ENCODE data around the gene GATB.

GATB gene

DNA sequence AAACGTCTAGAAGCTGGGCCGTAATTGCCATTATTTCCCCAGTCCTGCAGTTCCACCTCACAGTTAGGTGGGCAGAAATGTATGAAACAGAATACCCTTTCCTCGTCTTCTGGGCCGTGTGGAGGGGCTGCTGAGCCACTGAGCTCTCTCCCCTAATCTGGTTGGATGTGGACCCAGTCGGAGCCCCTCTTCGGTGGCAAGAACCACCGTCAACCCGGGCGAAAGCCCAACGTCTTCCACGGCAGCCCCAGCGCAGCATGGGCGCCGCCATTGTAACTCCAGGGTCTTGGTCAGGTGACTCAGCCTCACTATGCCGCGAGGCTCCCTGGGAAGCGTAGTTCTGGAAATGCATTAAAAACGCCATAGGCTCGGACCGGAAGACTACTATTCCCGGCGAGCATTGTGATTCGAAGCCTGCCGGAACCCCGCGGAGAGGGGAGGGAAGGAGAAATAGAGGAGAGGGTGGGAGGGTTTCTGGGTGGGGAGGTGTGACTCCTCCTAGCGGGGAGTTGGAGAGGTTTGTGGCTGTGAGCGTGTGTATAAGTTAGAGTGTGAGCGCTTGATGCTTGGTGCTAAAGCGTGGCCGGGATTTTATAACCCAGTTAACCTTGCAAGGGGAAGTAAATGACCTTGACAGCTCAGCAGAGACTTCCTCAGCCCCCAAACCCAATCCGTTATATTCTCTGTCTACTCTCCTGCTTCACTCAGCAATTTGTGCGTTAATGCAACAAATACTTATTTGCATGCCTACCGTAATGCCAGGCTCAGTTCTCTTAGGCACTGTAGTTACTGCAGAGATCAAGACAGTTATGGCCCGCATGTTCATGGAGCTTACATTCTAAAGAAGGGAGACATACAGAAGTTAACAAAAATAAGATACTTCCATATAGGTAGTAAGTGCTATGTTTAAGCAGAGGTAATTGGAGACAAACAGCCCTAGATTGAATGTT lies at the start of gene GATB:
TSS of gene GATB (minus strand) at position 296 of the 950 bp plus-strand sequence. CDS start at position 271, 25 bp downstream.
- CTCF ChIA-PET, result interaction anchor here (0.7 to 1.0 kb wide), 2 partner anchors 41 to 66 kb away, joined by 3 read pairs; no protein-coding TSS in a partner anchor
- peaks cover 0 to 12% of the 10 kb centered on the region in 2 experiments; a peak in 1 of 3 replicates for H3K36me3 ChIP-seq (ENCODE audit: control insufficient read depth in 2 of 2, insufficient read depth in 1 of 2, low read length in 2 of 2)
- no peaks in the 10 kb centered on the region for H3K9me3 ChIP-seq (ENCODE audit: control insufficient read depth, insufficient read depth, low read depth, low read length)
- no peaks in the 10 kb centered on the region for H3K4me1 ChIP-seq (ENCODE audit: control insufficient read depth, insufficient read depth, low read length)
- no peak within 1 kb of the TSS for H3K27ac ChIP-seq (ENCODE audit: extremely low read depth, low read depth, low read length)
- H3K4me3 ChIP-seq (ENCODE audit: low read depth, low read length), result peak within 1 kb of the TSS; percentile 80
- POLR2A ChIA-PET, result no interaction called here
- TF ChIP-seq ZFP37 (tag by site-specific recombination; IDR thresholded peaks at IDR 0.05) (0 out of 2 replicates have a peak, but pooled peaks have one; percentile 21), ZNF76 (tag by site-specific recombination; IDR thresholded peaks at IDR 0.05; ENCODE audit: borderline replicate concordance, low read depth) (peak; percentile 97), ZNF639 (tag by site-specific recombination; IDR thresholded peaks at IDR 0.05) (peak; percentile 84; the same call in 1 of the 2 replicates), ZFP3 (tag by site-specific recombination; IDR thresholded peaks at IDR 0.05; ENCODE audit: low read depth) (no peak), ZNF133 (tag by site-specific recombination; IDR thresholded peaks at IDR 0.05) (no peak), WT1 (tag by site-specific recombination; IDR thresholded peaks at IDR 0.05) (0 out of 2 replicates have a peak, but pooled peaks have one; percentile 20), GLIS1 (tag by site-specific recombination; IDR thresholded peaks at IDR 0.05) (peak; percentile 62), CTCF (tag by site-specific recombination; IDR thresholded peaks at IDR 0.05) (0 out of 2 replicates have a peak, but pooled peaks have one; percentile 54), ZIC2 (tag by site-specific recombination; IDR thresholded peaks at IDR 0.05) (peak; percentile 71), ZNF24 (tag by site-specific recombination; IDR thresholded peaks at IDR 0.05) (peak; percentile 94), ZNF580 (tag by site-specific recombination; IDR thresholded peaks at IDR 0.05) (peak; percentile 52; the same call in 1 of the 2 replicates), ZNF701 (tag by site-specific recombination; IDR thresholded peaks at IDR 0.05) (no peak), ZNF501 (tag by site-specific recombination; IDR thresholded peaks at IDR 0.05) (0 out of 2 replicates have a peak, but pooled peaks have one; percentile 46), SP2 (tag by site-specific recombination; IDR thresholded peaks at IDR 0.05) (peak; percentile 69), ZNF335 (tag by site-specific recombination; conservative IDR thresholded peaks at IDR 0.05) (peak; percentile 56), ZNF10 (tag by site-specific recombination; IDR thresholded peaks at IDR 0.05) (no peak), BCL11A (tag by site-specific recombination; IDR thresholded peaks at IDR 0.05; ENCODE audit: low read depth) (no peak), KLF16 (tag by site-specific recombination; IDR thresholded peaks at IDR 0.05) (peak; percentile 69), KLF9 (tag by site-specific recombination; IDR thresholded peaks at IDR 0.05; ENCODE audit: low read depth) (0 out of 2 replicates have a peak, but pooled peaks have one; percentile 59), ZNF211 (tag by site-specific recombination; IDR thresholded peaks at IDR 0.05; ENCODE audit: low read depth) (no peak)
- TF ChIP-seq, protein P1, sequence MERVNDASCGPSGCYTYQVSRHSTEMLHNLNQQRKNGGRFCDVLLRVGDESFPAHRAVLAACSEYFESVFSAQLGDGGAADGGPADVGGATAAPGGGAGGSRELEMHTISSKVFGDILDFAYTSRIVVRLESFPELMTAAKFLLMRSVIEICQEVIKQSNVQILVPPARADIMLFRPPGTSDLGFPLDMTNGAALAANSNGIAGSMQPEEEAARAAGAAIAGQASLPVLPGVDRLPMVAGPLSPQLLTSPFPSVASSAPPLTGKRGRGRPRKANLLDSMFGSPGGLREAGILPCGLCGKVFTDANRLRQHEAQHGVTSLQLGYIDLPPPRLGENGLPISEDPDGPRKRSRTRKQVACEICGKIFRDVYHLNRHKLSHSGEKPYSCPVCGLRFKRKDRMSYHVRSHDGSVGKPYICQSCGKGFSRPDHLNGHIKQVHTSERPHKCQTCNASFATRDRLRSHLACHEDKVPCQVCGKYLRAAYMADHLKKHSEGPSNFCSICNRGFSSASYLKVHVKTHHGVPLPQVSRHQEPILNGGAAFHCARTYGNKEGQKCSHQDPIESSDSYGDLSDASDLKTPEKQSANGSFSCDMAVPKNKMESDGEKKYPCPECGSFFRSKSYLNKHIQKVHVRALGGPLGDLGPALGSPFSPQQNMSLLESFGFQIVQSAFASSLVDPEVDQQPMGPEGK (tag by site-specific recombination; IDR thresholded peaks at IDR 0.05), result peak; percentile 43
- TF ChIP-seq, protein P2, sequence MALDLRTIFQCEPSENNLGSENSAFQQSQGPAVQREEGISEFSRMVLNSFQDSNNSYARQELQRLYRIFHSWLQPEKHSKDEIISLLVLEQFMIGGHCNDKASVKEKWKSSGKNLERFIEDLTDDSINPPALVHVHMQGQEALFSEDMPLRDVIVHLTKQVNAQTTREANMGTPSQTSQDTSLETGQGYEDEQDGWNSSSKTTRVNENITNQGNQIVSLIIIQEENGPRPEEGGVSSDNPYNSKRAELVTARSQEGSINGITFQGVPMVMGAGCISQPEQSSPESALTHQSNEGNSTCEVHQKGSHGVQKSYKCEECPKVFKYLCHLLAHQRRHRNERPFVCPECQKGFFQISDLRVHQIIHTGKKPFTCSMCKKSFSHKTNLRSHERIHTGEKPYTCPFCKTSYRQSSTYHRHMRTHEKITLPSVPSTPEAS (tag by site-specific recombination; IDR thresholded peaks at IDR 0.05), result no peak
- TF ChIP-seq, protein P3, sequence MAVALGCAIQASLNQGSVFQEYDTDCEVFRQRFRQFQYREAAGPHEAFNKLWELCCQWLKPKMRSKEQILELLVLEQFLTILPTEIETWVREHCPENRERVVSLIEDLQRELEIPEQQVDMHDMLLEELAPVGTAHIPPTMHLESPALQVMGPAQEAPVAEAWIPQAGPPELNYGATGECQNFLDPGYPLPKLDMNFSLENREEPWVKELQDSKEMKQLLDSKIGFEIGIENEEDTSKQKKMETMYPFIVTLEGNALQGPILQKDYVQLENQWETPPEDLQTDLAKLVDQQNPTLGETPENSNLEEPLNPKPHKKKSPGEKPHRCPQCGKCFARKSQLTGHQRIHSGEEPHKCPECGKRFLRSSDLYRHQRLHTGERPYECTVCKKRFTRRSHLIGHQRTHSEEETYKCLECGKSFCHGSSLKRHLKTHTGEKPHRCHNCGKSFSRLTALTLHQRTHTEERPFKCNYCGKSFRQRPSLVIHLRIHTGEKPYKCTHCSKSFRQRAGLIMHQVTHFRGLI (tag by site-specific recombination; IDR thresholded peaks at IDR 0.05), result peak; percentile 46; the same call in 1 of the 2 replicates
- TF ChIP-seq, protein P4, sequence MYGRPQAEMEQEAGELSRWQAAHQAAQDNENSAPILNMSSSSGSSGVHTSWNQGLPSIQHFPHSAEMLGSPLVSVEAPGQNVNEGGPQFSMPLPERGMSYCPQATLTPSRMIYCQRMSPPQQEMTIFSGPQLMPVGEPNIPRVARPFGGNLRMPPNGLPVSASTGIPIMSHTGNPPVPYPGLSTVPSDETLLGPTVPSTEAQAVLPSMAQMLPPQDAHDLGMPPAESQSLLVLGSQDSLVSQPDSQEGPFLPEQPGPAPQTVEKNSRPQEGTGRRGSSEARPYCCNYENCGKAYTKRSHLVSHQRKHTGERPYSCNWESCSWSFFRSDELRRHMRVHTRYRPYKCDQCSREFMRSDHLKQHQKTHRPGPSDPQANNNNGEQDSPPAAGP (tag by site-specific recombination; IDR thresholded peaks at IDR 0.05), result peak; percentile 68; the same call in 1 of the 2 replicates
- TF ChIP-seq, protein P5, sequence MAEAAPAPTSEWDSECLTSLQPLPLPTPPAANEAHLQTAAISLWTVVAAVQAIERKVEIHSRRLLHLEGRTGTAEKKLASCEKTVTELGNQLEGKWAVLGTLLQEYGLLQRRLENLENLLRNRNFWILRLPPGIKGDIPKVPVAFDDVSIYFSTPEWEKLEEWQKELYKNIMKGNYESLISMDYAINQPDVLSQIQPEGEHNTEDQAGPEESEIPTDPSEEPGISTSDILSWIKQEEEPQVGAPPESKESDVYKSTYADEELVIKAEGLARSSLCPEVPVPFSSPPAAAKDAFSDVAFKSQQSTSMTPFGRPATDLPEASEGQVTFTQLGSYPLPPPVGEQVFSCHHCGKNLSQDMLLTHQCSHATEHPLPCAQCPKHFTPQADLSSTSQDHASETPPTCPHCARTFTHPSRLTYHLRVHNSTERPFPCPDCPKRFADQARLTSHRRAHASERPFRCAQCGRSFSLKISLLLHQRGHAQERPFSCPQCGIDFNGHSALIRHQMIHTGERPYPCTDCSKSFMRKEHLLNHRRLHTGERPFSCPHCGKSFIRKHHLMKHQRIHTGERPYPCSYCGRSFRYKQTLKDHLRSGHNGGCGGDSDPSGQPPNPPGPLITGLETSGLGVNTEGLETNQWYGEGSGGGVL (tag by site-specific recombination; IDR thresholded peaks at IDR 0.05), result peak; percentile 75

Data from HEK293 (cell line).